ENCODE results near the gene RBM15. TPM values are rescaled to one million over a fixed set of nuclear protein-coding genes. Genes with fewer than 3 reads are reported as not detected.

RBM15 gene
- total and polyA plus RNA-seq, 2 of the 4 experiments (the other 2 are of a cell fraction): 6.3 to 31.7 TPM

DNA sequence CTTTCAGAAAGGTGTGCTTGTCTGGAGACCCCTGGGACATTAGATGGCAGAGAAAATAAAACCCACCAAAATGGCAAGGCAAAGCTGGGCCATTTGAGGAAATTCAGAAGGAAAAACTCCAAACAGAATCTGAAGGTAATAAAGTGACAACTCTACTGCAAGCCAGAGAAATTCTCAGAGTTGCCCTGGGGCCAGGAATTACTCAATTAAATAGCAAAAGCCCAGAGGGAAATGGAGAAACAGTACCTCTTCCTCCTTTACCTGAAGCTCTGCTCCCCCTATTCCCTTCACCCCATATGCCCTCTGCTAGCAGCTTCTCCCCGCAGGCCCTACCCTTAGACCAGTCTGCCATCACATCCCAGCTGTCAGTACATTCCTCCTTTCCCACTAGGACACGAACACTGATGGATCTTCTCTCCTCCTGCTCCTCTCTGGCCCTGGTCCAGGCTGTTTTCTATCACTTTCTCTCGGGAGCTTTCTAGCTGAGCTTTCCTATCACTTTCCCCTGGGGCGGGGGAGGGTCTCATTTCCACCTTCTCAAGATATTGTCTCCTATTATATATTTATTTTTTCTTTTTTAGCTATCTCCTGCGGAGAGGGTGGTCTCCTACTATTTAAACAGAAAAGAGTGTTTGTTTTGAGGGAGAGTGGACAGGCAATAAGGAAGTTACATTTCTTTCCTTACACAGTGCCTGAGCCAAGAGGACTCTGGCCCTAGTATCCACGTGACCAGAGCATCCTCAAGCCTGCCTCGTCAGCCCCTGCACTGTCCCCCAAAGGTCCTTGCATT is 47.7 kb upstream of the RBM15 start:
- no peak overlapping the region for H3K18ac ChIP-seq (ENCODE audit: low read depth, low read length)
- peaks cover 13% of the 10 kb centered on the region for H3K27me3 ChIP-seq (ENCODE audit: control insufficient read depth, insufficient read depth, low read length)
- dilution Hi-C loops (cut with HindIII; ENCODE audit: low sequenced_read_pairs, unreplicated experiment): no loop called here
- BruUV-seq (replicated peaks): no TSS peak
- DNase-seq (no peak), ATAC-seq (ENCODE audit: low read depth) (peak; percentile 30; the same call in 1 of the 2 replicates)
- H4K8ac ChIP-seq (ENCODE audit: low read depth in 2 of 2, low read length in 2 of 2): no peak overlapping the region
- H3K4me2 ChIP-seq (ENCODE audit: low read depth, low read length): no peak overlapping the region
- H3K14ac ChIP-seq (replicated peaks; ENCODE audit: low read depth, low read length): no peak overlapping the region
- no peak overlapping the region for H4K91ac ChIP-seq (ENCODE audit: insufficient read depth, low read depth, low read length)
- no peak overlapping the region for H2BK15ac ChIP-seq (ENCODE audit: low read depth, low read length)
- H3K4me3 ChIP-seq (ENCODE audit: insufficient read depth, low read depth, low read length): no peak overlapping the region
- intact Hi-C loops (cut with micrococcal nuclease): loop anchor here (5.0 kb wide), 1 partner anchor 44 kb away; no protein-coding TSS in a partner anchor
- ChIA-PET POLR2A (ENCODE audit: unreplicated experiment) (no interaction called here), CTCF (interaction anchor here (0.6 to 1.3 kb wide), 2 partner anchors 20 to 32 kb away, joined by 3 read pairs; no protein-coding TSS in a partner anchor)
- H3K27ac ChIP-seq (ENCODE audit: insufficient read depth, low read length): no peak overlapping the region
- no peaks in the 10 kb centered on the region for H3K36me3 ChIP-seq (ENCODE audit: control insufficient read depth, insufficient read depth, low read length)
- H2AK9ac ChIP-seq (replicated peaks; ENCODE audit: low read depth, low read length, poor library complexity): no peak overlapping the region
- H2AK5ac ChIP-seq (ENCODE audit: low read depth, low read length): no peak overlapping the region
- in situ Hi-C loops (cut with MboI; ENCODE audit: low sequenced_read_pairs): no loop called here
- H2BK5ac ChIP-seq (ENCODE audit: low read depth, low read length, poor library complexity, severe bottlenecking): no peak overlapping the region
- 0% methylated on average over 2 of the region's 7 CpGs; no CpG with 5 or more reads in 1 of the 2 experiments for WGBS, 2 experiments (ENCODE audit: extremely low coverage in 2 of 2, insufficient read length in 1 of 2)
- no peaks in the 10 kb centered on the region for H3K79me1 ChIP-seq (ENCODE audit: low read depth in 1 of 2, low read length in 2 of 2)
- no peaks in the 10 kb centered on the region for H4K20me1 ChIP-seq (ENCODE audit: insufficient read depth, low read length)
- H4K5ac ChIP-seq (ENCODE audit: low read depth, low read length): no peak overlapping the region
- H3K23ac ChIP-seq (ENCODE audit: low read depth, low read length): no peak overlapping the region
- H3K4me1 ChIP-seq (ENCODE audit: control insufficient read depth, insufficient read depth, low read length): no peaks in the 10 kb centered on the region; the same call in 1 of the 2 replicates
- no peak overlapping the region for H2BK20ac ChIP-seq (ENCODE audit: low read depth, low read length)
- no peak overlapping the region for H3K4ac ChIP-seq (ENCODE audit: low read depth, low read length)
- no peak overlapping the region for H2AFZ ChIP-seq (replicated peaks; ENCODE audit: low read length, poor library complexity)
- H3K9me3 ChIP-seq (ENCODE audit: control insufficient read depth, insufficient read depth, low read length): no peaks in the 10 kb centered on the region
- H2BK120ac ChIP-seq (ENCODE audit: low read depth, low read length): no peak overlapping the region
- H3K9ac ChIP-seq (ENCODE audit: low read depth, low read length): no peak overlapping the region
- no peaks in the 10 kb centered on the region for H3K9me1 ChIP-seq (ENCODE audit: insufficient read depth, low read length)
- H3K56ac ChIP-seq (ENCODE audit: extremely low read depth, insufficient read depth, low read length): no peak overlapping the region
- TF ChIP-seq POLR2A (IDR thresholded peaks at IDR 0.05; ENCODE audit: low read depth, low read length) (no peak), RAD21 (IDR thresholded peaks at IDR 0.05; ENCODE audit: low read length) (no peak), RCOR1 (IDR thresholded peaks at IDR 0.05; ENCODE audit: insufficient replicate concordance, low read length) (no peak), BHLHE40 (IDR thresholded peaks at IDR 0.05; ENCODE audit: low read depth, low read length) (no peak), NFE2L2 (IDR thresholded peaks at IDR 0.05; ENCODE audit: low read depth, low read length) (no peak), CTCF (conservative IDR thresholded peaks at IDR 0.05; ENCODE audit: low read depth, low read length) (no peak), CEBPB (IDR thresholded peaks at IDR 0.05; ENCODE audit: low read depth, low read length) (no peak), RFX5 (IDR thresholded peaks at IDR 0.05; ENCODE audit: low read depth, low read length) (no peak), MAZ (IDR thresholded peaks at IDR 0.05; ENCODE audit: borderline replicate concordance, low read depth, low read length) (no peak), MXI1 (IDR thresholded peaks at IDR 0.05; ENCODE audit: borderline replicate concordance, low read depth, low read length) (no peak), CHD1 (IDR thresholded peaks at IDR 0.05; ENCODE audit: low read depth, low read length) (no peak), FOS (IDR thresholded peaks at IDR 0.05; ENCODE audit: low read depth, low read length) (no peak), SMC3 (IDR thresholded peaks at IDR 0.05; ENCODE audit: low read depth, low read length) (no peak)
- TF ChIP-seq, protein P1, sequence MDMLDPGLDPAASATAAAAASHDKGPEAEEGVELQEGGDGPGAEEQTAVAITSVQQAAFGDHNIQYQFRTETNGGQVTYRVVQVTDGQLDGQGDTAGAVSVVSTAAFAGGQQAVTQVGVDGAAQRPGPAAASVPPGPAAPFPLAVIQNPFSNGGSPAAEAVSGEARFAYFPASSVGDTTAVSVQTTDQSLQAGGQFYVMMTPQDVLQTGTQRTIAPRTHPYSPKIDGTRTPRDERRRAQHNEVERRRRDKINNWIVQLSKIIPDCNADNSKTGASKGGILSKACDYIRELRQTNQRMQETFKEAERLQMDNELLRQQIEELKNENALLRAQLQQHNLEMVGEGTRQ (IDR thresholded peaks at IDR 0.05; ENCODE audit: low read depth, low read length): no peak
- TF ChIP-seq, protein P2, sequence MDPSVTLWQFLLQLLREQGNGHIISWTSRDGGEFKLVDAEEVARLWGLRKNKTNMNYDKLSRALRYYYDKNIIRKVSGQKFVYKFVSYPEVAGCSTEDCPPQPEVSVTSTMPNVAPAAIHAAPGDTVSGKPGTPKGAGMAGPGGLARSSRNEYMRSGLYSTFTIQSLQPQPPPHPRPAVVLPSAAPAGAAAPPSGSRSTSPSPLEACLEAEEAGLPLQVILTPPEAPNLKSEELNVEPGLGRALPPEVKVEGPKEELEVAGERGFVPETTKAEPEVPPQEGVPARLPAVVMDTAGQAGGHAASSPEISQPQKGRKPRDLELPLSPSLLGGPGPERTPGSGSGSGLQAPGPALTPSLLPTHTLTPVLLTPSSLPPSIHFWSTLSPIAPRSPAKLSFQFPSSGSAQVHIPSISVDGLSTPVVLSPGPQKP (IDR thresholded peaks at IDR 0.05; ENCODE audit: borderline replicate concordance, low read depth, low read length): no peak

All from IMR-90 (cell line).